CD1c-positive myeloid dendritic cell (primary cell): Measurements from ENCODE around the gene MED12L.

Experiments used
- DNase-seq: peaks from one replicate; pipeline ENCODE4 v3.0.0-alpha.2; 2016; ENCODE audit errors: extremely low spot score

MED12L gene

DNA sequence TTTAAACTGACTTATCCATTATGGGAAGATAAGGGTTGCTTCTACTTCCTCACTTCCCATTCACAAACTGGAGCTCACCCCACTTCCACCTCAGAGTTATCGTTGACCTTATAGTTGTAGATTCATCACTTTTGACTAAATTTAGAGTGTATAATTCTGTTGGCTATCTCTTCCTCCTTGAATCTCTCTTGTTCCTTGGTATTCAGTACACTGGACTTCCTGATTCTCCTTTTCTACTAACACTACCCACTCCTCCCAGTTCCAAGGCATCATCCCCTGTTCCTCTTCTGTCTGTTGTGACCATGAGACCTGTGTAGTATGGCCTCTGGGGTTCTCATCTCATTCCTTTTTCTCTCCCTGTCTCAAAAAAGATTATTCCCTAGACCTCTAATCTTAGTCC is 237.0 kb downstream of the MED12L start:
- DNase-seq = peak; percentile 68

DNA sequence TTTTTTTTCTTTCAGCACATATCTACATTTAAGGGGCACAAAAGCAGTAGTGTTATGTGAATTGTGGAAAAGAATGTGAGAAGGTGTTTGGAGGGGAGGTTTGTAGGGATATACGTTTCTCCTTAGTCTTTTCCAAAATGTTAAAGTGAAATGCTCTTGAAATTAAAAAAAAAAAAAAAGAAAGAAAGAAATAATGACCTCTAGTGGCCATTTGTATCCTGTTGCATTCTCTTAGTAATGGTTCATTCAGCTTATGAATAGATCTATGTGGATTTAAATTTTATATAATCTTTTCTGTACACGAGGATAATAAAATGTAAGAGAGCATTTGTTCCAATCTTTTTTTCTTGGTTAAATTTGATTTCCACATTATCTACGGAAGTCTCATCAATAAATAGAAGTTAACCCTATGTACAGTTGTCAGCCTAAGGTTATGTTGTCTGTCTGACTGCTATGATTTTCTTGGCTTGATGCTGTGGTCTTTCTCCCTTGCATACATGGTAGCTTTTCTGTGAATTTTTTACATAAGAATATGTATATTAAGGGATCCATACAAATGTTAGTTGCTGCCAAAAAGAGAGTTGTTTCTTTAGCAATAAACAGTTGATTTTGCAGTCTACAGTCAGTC is 242.2 kb downstream of the MED12L start:
- DNase-seq = peak; percentile 31

- DNase-seq = peak; percentile 47
These were observed 243.0 kb downstream of the MED12L start for GRCh38 chr3:151328298-151328995.

- DNase-seq = peak; percentile 71
These were observed 243.9 kb downstream of the MED12L start, which contains the start of gene P2RY13 for GRCh38 chr3:151329363-151329762. TSS of gene P2RY13 (minus strand) at chr3:151329549. CDS start at chr3:151329528, 21 bp downstream.

DNA sequence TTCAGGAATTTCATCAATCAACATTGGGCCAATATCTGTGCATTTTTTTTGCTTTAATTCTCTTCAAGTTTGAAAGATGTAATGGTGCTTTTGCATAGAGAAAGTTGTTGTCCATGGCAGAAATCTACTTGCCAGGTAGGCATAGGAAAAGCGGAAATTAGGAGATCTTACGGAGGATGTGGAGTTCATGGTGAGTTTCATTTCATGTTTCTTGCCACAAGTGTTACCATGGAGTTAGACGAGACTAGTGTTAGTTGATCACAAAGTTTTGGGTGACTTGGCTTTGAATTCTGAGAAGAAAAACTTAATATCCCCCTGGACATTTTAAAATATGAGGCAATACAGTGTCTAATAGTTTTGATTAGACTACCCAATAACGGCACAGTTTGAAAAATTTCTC is 244.9 kb downstream of the MED12L start:
- peak; percentile 77 for DNase-seq

DNA sequence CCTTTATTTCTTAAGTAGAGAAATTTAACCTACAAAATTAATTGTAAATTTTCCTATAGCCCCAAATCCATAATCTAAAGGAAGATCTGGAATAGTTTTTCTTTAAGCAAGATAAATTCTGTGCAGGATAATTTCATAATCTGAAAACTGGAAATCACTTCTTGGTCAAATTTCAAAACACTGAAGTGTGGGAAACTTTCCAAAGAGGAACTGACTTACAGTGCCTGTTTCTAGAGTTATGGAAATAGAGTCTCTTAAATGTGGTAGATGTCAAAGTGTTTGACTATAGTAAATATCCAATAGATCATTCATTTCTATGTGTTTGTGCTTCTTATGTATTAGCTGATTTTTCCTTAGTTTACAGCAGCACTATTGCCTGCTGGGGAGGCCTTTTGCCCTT is 245.4 kb downstream of the MED12L start:
- DNase-seq = peak; percentile 85

GRCh38 chr3:151331696-151332095 is 246.2 kb downstream of the MED12L start:
- DNase-seq = peak; percentile 49

DNA sequence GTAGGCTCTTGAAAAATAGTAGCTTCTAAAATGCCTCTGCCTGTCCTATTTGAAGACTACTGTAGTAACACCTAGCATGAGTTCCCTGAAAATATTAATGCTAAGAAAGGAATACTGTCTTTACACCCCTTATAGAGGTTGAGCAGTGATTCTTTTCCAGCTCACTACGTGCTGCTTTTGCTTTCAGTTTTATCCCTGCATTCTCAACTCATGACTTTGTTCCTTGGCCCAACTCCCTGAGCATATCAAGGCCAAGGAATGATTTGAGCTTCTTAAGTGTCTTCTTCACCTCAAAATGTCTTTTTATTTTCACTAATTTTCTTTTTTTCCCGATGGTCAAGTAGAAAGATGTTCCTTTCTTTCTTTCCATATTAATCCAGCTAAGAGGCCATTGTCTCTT is 260.4 kb downstream of the MED12L start:
- DNase-seq = no peak

DNA sequence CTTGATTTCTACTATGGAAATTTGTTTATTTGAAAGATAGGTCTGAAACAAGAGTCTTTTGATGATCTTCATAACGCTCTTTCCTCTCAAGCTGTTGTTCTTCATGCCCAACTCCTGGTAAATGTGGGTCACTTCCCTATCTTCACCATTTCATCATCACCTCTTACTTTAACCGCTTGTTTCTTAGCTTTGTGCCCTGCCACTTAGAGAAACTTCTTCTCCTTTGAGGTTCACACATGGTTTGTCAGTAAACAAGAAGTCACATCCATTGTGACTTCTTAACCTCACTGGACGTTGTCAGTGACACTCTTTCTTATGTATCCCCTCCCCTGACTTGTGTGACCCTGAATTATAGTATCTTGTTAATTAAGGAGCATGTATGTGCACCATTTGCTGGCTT is 260.8 kb downstream of the MED12L start:
- DNase-seq = peak; percentile 82

GRCh38 chr3:151347432-151347831 is 262.0 kb downstream of the MED12L start:
- DNase-seq = peak; percentile 89

DNA sequence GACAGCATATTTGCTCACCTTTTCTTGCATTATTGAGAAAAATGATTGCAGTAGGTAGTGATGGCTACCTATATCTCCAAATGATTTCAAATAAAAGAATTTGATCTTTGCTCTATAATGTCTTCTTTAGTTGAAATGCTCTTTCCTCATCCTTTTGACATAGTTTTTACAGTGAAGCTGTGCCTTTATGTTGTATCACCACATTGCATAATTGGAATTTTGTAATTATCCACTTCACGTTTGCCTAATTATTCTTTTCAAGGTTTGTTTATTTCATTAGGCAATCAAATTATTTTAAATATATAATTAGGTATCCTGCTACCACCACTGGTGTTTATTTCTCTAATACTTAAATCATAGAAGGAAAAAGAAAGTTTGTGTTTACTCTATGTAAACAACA is 265.2 kb downstream of the MED12L start:
- peak; percentile 41 for DNase-seq

DNA sequence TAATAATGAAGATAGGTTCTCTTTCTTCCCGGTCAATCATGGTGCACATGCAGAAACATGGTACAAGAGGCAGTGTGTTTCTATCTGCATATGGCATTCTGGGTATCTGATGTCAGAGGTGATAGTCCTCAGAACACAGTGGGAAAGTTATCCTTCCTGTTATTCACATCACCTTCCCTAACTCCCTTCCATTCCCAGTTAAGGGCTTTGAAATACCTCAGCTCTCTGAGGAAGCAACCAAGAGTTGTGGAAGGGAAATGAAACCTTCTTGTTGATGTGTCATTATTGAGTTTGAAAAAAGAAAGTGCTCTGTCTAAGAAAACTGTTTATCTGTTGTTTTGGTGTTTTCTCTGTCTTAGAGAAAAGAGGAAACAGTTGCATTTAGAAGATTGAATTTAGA is 265.8 kb downstream of the MED12L start:
- DNase-seq = peak; percentile 86

DNA sequence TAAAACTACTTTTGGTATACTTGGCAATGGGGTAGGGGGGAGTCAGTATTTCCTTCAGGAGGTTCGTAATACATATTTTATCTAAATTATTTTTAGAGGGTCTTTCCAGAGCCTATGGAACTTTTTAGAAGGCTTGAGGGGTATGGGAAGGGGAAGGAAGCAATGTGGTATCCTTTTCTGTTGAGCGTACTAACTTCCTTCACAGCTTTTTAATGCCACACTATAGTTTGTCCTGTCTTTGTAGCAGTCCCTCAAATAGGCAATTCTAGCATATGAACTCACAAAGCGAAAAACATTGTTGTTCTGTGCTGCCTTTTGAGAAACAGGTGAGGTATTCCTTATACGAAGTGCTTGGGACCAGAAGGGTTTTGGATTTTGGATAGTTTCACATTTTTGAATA is 266.2 kb downstream of the MED12L start:
- DNase-seq = peak; percentile 37

GRCh38 chr3:151356794-151357462 is 271.5 kb downstream of the MED12L start:
- peak; percentile 63 for DNase-seq

DNA sequence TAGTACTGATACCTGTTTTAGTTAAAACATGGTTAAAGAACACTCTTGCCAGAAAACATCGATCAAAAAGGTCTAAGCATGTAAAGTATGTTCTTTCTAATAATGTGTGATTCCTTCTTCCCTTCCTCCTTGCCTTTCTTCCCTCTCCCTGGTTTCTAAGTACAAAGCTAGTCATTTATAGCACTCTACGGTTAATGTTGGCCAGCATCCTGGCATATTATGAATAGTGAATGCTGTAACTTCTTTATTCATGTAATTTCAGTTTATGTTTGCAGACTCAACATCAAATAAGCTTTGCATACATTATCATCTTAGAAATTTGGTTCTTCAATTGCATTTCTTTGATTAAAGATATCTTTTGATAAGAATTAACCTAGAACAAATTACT is 272.0 kb downstream of the MED12L start:
- DNase-seq = peak; percentile 17

DNA sequence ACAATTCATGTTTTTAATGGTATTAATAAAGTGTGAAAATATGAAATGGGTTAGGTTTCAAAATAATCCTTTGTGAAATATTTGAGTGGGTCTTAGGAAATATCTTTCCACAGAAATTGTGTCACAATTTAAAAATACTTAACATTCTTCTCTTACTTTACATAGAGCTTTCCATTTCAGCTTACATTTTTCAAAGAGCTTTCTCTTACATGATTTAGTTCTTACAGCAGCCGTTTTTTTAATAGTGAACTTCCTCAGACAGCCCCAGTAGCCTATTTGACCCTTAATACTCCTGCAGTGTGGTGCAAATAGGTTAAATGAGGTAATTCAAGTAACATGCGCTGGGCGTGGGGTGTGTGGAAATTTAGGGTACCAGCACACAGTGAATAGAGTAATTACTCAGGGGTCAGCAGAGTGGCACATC is 277.3 kb downstream of the MED12L start:
- DNase-seq = peak; percentile 65

DNA sequence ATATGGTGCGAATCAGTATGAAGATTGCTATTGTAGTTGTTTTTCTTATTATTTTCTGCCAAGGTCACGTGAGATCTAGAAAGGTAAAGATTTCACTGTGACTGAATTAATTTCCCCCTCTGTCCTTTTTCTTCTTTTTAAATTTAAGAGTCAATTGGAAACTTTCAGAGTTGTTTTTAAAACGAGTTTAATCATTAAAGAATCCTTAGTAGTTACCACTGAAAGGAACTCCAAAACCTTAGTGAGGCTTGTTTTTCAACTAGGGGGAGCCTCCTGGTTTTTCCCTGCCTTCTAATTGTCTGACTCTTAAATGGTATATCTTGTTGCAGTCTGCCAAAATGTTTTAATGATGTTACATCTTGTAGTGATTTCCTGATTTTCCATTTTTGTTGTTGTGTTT is 281.5 kb downstream of the MED12L start:
- no peak for DNase-seq

GRCh38 chr3:151367448-151367847 is 282.0 kb downstream of the MED12L start:
- no peak for DNase-seq

DNA sequence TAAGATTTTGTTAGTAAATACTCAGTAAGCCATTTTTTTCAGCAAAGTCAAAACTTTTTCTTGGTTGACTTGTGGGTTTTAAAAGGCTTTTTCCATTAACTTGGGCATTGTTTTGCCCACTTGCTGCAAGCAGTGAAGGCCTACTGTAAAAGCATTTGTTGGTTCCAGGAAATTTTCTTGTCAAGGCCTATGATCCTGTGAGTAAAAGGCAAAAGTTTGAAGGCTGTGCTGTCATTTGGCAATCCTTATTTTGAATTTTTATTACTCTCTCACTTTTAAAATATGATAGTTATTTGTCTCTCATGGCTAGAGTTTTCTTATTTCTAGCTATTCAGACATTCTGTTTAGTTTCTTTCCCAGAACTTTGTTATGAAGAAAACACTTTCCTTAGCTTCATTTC is 286.1 kb downstream of the MED12L start:
- no peak for DNase-seq

DNA sequence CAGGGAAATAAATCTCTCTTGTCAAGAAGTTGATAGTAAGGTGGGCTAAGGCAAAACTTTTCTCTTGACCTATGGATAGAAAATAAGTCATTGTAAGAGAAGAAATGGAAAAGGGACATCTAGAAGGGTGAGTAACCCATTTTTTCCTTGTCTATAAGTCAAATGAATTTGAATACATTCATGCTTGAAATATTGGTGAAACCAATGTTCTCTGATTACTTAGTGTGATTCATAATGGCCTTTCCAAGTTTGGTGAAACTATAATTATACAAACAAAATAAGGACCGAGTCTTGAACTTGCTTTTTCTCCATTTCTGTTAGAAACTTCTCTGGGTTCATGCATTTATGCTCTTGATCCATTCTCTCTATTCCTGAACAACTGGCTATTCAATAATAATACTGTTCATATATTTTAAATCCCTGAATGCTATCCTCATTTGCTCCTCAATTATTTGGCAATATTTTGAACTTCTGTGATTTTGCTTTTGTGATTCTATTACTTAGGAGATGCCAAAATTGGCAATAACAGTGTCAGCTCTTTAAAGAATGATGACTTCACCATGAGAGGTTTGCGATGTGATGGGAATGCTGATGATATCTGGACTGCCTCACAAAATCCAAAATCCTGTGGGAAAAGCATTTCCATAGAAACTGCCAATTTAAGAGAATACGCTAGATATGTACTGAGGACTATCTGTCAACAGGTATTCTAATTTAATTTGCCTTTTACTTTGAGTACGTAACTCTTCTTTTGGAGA is 286.8 kb downstream of the MED12L start:
- DNase-seq = no peak

DNA sequence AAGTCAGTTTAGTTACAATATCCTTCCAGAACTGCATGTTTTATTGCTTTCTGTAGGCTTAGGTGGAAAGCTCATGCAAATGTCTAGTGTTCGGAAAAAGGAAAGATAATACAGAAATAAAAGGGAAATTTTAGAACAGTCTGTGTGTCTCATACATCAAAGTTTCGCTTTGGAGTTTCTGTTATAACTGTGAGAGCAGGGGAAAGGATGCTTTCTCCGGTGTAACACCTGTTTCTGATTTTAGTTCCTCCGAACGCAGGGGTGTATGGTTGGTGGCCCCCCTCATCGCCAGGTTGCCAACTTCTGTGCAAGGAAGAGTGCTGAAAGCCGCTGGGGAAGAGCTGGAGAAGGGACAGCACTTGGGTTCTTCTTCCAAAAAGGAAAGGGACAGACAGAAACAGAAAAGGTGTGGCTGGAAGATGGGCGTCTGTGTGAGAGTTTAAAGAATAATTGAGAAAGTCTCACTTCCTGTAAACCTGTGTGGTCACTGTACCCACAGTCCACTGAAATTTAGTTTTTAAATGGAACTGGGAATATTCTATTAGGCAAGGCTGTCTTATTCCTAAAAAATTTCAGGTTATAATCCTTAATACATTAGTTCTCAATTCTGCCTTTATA is 292.4 kb downstream of the MED12L start:
- DNase-seq = no peak
